ENCODE results near the gene LRRC14B. TPM values are rescaled to one million over a fixed set of nuclear protein-coding genes. Genes with fewer than 3 reads are reported as not detected.
"Not testable (repeated sequence)": the region's sequence is repeated elsewhere in the genome, so short reads cannot be mapped to it uniquely, and the experiment has no call there.

The LRRC14B gene
- polyA plus RNA-seq, 1 experiment: not detected

GRCh38 chr5:225334-225733 lies 34.0 kb downstream of the LRRC14B start:
- POLR2A ChIA-PET: no interaction called here
- CTCF ChIA-PET: no interaction called here

GRCh38 chr5:227375-227774 lies 36.1 kb downstream of the LRRC14B start:
- CTCF ChIA-PET; POLR2A ChIA-PET; H3K4me3 ChIP-seq (ENCODE audit: low read depth, low read length); H3K27me3 ChIP-seq (ENCODE audit: control insufficient read depth, insufficient read depth, low read length); H3K9me3 ChIP-seq (ENCODE audit: control insufficient read depth, insufficient read depth, low read length); DNase-seq (ENCODE audit: low read depth, low spot score); H3K27ac ChIP-seq (ENCODE audit: low read depth, low read length): not testable (repeated sequence)

More at GRCh38 chr5:225334-225733, 34.0 kb downstream of the LRRC14B start:
- no peak for TF ChIP-seq CTCF (IDR thresholded peaks at IDR 0.05; ENCODE audit: low read depth, low read length)
- Histone ChIP-seq H3K4me3 (ENCODE audit: low read depth, low read length) (no peak overlapping the region), H3K9me3 (ENCODE audit: control insufficient read depth, insufficient read depth, low read length) (no peaks in the 10 kb centered on the region), H3K27ac (ENCODE audit: low read depth, low read length) (no peak overlapping the region), H3K27me3 (ENCODE audit: control insufficient read depth, insufficient read depth, low read length) (no peaks in the 10 kb centered on the region)
- no peak for DNase-seq (ENCODE audit: low read depth, low spot score)

GRCh38 chr5:228886-229285 lies 37.6 kb downstream of the LRRC14B start:
- no peak overlapping the region for H3K27ac ChIP-seq (ENCODE audit: low read depth, low read length)
- TF ChIP-seq CTCF (IDR thresholded peaks at IDR 0.05; ENCODE audit: low read depth, low read length): no peak
- ChIA-PET CTCF (no interaction called here), POLR2A (no interaction called here)
- DNase-seq (ENCODE audit: low read depth, low spot score): no peak
- H3K27me3 ChIP-seq (ENCODE audit: control insufficient read depth, insufficient read depth, low read length): no peaks in the 10 kb centered on the region
- no peaks in the 10 kb centered on the region for H3K9me3 ChIP-seq (ENCODE audit: control insufficient read depth, insufficient read depth, low read length)
- no peak overlapping the region for H3K4me3 ChIP-seq (ENCODE audit: low read depth, low read length)

GRCh38 chr5:230711-231110 lies 39.4 kb downstream of the LRRC14B start:
- ChIA-PET POLR2A (no interaction called here), CTCF (no interaction called here)
- Histone ChIP-seq H3K27ac (ENCODE audit: low read depth, low read length) (no peak overlapping the region), H3K9me3 (ENCODE audit: control insufficient read depth, insufficient read depth, low read length) (no peaks in the 10 kb centered on the region), H3K27me3 (ENCODE audit: control insufficient read depth, insufficient read depth, low read length) (no peaks in the 10 kb centered on the region), H3K4me3 (ENCODE audit: low read depth, low read length) (no peak overlapping the region)
- DNase-seq (ENCODE audit: low read depth, low spot score): no peak
- TF ChIP-seq CTCF (IDR thresholded peaks at IDR 0.05; ENCODE audit: low read depth, low read length): no peak

GRCh38 chr5:231661-232060 lies 40.4 kb downstream of the LRRC14B start:
- Histone ChIP-seq H3K27ac (ENCODE audit: low read depth, low read length) (no peak overlapping the region), H3K27me3 (ENCODE audit: control insufficient read depth, insufficient read depth, low read length) (no peaks in the 10 kb centered on the region), H3K4me3 (ENCODE audit: low read depth, low read length) (no peak overlapping the region), H3K9me3 (ENCODE audit: control insufficient read depth, insufficient read depth, low read length) (no peaks in the 10 kb centered on the region)
- ChIA-PET POLR2A (no interaction called here), CTCF (no interaction called here)
- no peak for DNase-seq (ENCODE audit: low read depth, low spot score)
- no peak for TF ChIP-seq CTCF (IDR thresholded peaks at IDR 0.05; ENCODE audit: low read depth, low read length)

GRCh38 chr5:233426-233825 lies 42.1 kb downstream of the LRRC14B start:
- DNase-seq (ENCODE audit: low read depth, low spot score); H3K27me3 ChIP-seq (ENCODE audit: control insufficient read depth, insufficient read depth, low read length); CTCF ChIA-PET; H3K4me3 ChIP-seq (ENCODE audit: low read depth, low read length); H3K27ac ChIP-seq (ENCODE audit: low read depth, low read length); H3K9me3 ChIP-seq (ENCODE audit: control insufficient read depth, insufficient read depth, low read length); POLR2A ChIA-PET: not testable (repeated sequence)

Measured in AG04450 (cell line).